H9 (cell line): ENCODE measurements around the gene OR4N2. TPM values are rescaled to one million over a fixed set of nuclear protein-coding genes. Genes with fewer than 3 reads are reported as not detected.
"Not testable (repeated sequence)": the region's sequence is repeated elsewhere in the genome, so short reads cannot be mapped to it uniquely, and the experiment has no call there.

Experiments
- DNase-seq: peaks from one replicate; pipeline ENCODE4 v3.0.0-alpha.2; 2017
- H2AFZ ChIP-seq: one replicate; pipeline ENCODE4 v1.6.1; 2013; ENCODE audit warnings: mild to moderate bottlenecking, low read length, control low read depth, moderate library complexity
- H2AK5ac ChIP-seq: 2 replicates; pipeline ENCODE4 v1.6.1; 2013; ENCODE audit warnings: low read length, control low read depth, mixed read lengths; ENCODE audit not compliant: insufficient read length
- H2BK120ac ChIP-seq: one replicate; pipeline ENCODE4 v1.6.1; 2013; ENCODE audit warnings: low read depth, mild to moderate bottlenecking, low read length, control low read depth, inconsistent platforms; ENCODE audit not compliant: poor library complexity, severe bottlenecking
- H2BK12ac ChIP-seq: 2 replicates; pipeline ENCODE4 v1.6.1; 2013; ENCODE audit warnings: low read length, control low read depth, mixed read lengths, low read depth; ENCODE audit not compliant: insufficient read length
- H2BK15ac ChIP-seq: 2 replicates; pipeline ENCODE4 v1.6.1; 2013; ENCODE audit warnings: low read depth, low read length, control low read depth
- H2BK20ac ChIP-seq: one replicate; pipeline ENCODE4 v1.6.1; 2013; ENCODE audit warnings: low read depth, mild to moderate bottlenecking, low read length, control low read depth, inconsistent platforms; ENCODE audit not compliant: poor library complexity, severe bottlenecking
- H2BK5ac ChIP-seq: 2 replicates; pipeline ENCODE4 v1.6.1; 2013; ENCODE audit warnings: low read length, control low read depth, mixed read lengths; ENCODE audit not compliant: insufficient read length
- H3K14ac ChIP-seq: 2 replicates; pipeline ENCODE4 v1.6.1; 2013; ENCODE audit warnings: low read length, control low read depth; ENCODE audit not compliant: insufficient read depth
- H3K18ac ChIP-seq: 2 replicates; pipeline ENCODE4 v1.6.1; 2013; ENCODE audit warnings: low read depth, mild to moderate bottlenecking, mixed read lengths, low read length, control low read depth; ENCODE audit not compliant: insufficient read length
- H3K23ac ChIP-seq: 2 replicates; pipeline ENCODE4 v1.6.1; 2013; ENCODE audit warnings: low read length, control low read depth, mixed read lengths, low read depth; ENCODE audit not compliant: insufficient read length
- H3K23me2 ChIP-seq: 2 replicates; pipeline ENCODE4 v1.6.1; 2013; ENCODE audit warnings: low read depth, mild to moderate bottlenecking, mixed read lengths, low read length, control low read depth; ENCODE audit not compliant: insufficient read length, poor library complexity, severe bottlenecking
- H3K27ac ChIP-seq: 2 replicates; pipeline ENCODE4 v1.5.1; 2013; ENCODE audit warnings: low read length, control low read depth, mixed read lengths, low read depth; ENCODE audit not compliant: insufficient read length
- H3K27me3 ChIP-seq: 2 replicates; pipeline ENCODE4 v1.6.1; 2013; ENCODE audit warnings: low read length, control low read depth, inconsistent platforms; ENCODE audit not compliant: insufficient read depth
- H3K4ac ChIP-seq: 2 replicates; pipeline ENCODE4 v1.6.1; 2013; ENCODE audit warnings: low read depth, mild to moderate bottlenecking, control low read depth, inconsistent platforms, low read length, moderate library complexity
- H3K4me1 ChIP-seq: 2 replicates; pipeline ENCODE4 v1.6.1; 2013; ENCODE audit warnings: low read length, control low read depth, inconsistent platforms; ENCODE audit not compliant: insufficient read depth
- H3K4me2 ChIP-seq: 2 replicates; pipeline ENCODE4 v1.6.1; 2013; ENCODE audit warnings: low read length, control low read depth, mixed read lengths; ENCODE audit not compliant: insufficient read length, insufficient read depth
- H3K56ac ChIP-seq: 2 replicates; pipeline ENCODE4 v1.6.1; 2013; ENCODE audit warnings: low read depth, mild to moderate bottlenecking, mixed read lengths, low read length, control low read depth; ENCODE audit not compliant: insufficient read length
- H3K79me1 ChIP-seq: 2 replicates; pipeline ENCODE4 v1.6.1; 2013; ENCODE audit warnings: low read depth, mild to moderate bottlenecking, moderate library complexity, low read length, control low read depth, inconsistent platforms; ENCODE audit not compliant: insufficient read depth, poor library complexity, severe bottlenecking
- H3K79me2 ChIP-seq: 2 replicates; pipeline ENCODE4 v1.6.1; 2013; ENCODE audit warnings: low read length, control low read depth, inconsistent platforms; ENCODE audit not compliant: insufficient read depth
- H3K9ac ChIP-seq: 2 replicates; pipeline ENCODE4 v1.6.1; 2013; ENCODE audit warnings: low read length, control low read depth, mixed read lengths; ENCODE audit not compliant: insufficient read length; ENCODE audit errors: extremely low read depth
- H3K9me3 ChIP-seq: one replicate; pipeline ENCODE4 v1.6.1; 2013; ENCODE audit warnings: low read depth, low read length, inconsistent platforms; ENCODE audit not compliant: control insufficient read depth
- H3T11ph ChIP-seq: one replicate; pipeline ENCODE4 v1.6.1; 2013; ENCODE audit warnings: mild to moderate bottlenecking, low read length, control low read depth, inconsistent platforms
- H4K20me1 ChIP-seq: one replicate; pipeline ENCODE4 v1.6.1; 2013; ENCODE audit not compliant: control insufficient read depth, insufficient read length, insufficient read depth
- H4K5ac ChIP-seq: 2 replicates; pipeline ENCODE4 v1.6.1; 2013; ENCODE audit warnings: low read depth, mild to moderate bottlenecking, mixed read lengths, low read length, control low read depth; ENCODE audit not compliant: insufficient read length
- H4K8ac ChIP-seq: replicated peaks from 2 replicates; pipeline ENCODE4 v1.6.1; 2013; ENCODE audit warnings: low read length, control low read depth, mixed read lengths, low read depth; ENCODE audit not compliant: insufficient read length
- H4K91ac ChIP-seq: 2 replicates; pipeline ENCODE4 v1.6.1; 2013; ENCODE audit warnings: low read depth, mild to moderate bottlenecking, moderate library complexity, mixed read lengths, low read length, control low read depth; ENCODE audit not compliant: insufficient read length
- H3K27ac Mint-ChIP-seq, 3 experiments: 2 replicates in 2 of 3; 3 replicates in 1 of 3; pipeline ENCODE4 v1.8.0; 2020 to 2021; ENCODE audit warnings: mixed read lengths in 3 of 3, mild to moderate bottlenecking in 1 of 3, moderate library complexity in 1 of 3
- H3K27me3 Mint-ChIP-seq: 2 replicates; pipeline ENCODE4 v1.8.0; 2021; ENCODE audit warnings: low read depth, mild to moderate bottlenecking, moderate library complexity, mixed read lengths
- H3K36me3 Mint-ChIP-seq, 3 experiments: 2 replicates in 2 of 3; 3 replicates in 1 of 3; pipeline ENCODE4 v1.8.0; 2020 to 2021; ENCODE audit warnings: low read depth in 3 of 3, mixed read lengths in 3 of 3; ENCODE audit not compliant: insufficient read depth in 1 of 3
- H3K4me1 Mint-ChIP-seq, 2 experiments: 2 replicates each; pipeline ENCODE4 v1.8.0; 2020; ENCODE audit warnings: mixed read lengths in 2 of 2
- H3K4me3 Mint-ChIP-seq, 2 experiments: 2 replicates in 1 of 2; 3 replicates in 1 of 2; pipeline ENCODE4 v1.8.0; 2020 to 2021; ENCODE audit warnings: mild to moderate bottlenecking in 2 of 2, mixed read lengths in 2 of 2, moderate library complexity in 1 of 2
- H3K9me3 Mint-ChIP-seq, 2 experiments: 2 replicates in 1 of 2; 3 replicates in 1 of 2; pipeline ENCODE4 v1.8.0; 2020; ENCODE audit warnings: mild to moderate bottlenecking in 2 of 2, mixed read lengths in 2 of 2, moderate library complexity in 1 of 2
- WGBS: extraction: QIAGEN DNeasy Blood & Tissue Kit; methylation state at CpG from one replicate; pipeline ENCODE4 v1.1.7; 2013; ENCODE audit warnings: missing lambda C conversion rate, low lambda C conversion rate, mixed read lengths; ENCODE audit not compliant: insufficient read length; ENCODE audit errors: extremely low coverage; 5-methylcytosine and 5-hydroxymethylcytosine counted together
- total RNA-seq: library from RNA; stranded (reverse); gene quantifications from 2 replicates; pipeline ENCODE4 v1.2.1, GENCODE V29; 2021
- TF ChIP-seq, protein P1 (sequence below): fragments of 200-600 bp; sonication (generic); conservative IDR thresholded peaks from 3 replicates; pipeline ENCODE4 v1.8.0; 2021; ENCODE audit warnings: antibody characterized with exemption, mild to moderate bottlenecking

Gene OR4N2
- total RNA-seq, 1 experiment from 2014 or later, result not detected

DNA sequence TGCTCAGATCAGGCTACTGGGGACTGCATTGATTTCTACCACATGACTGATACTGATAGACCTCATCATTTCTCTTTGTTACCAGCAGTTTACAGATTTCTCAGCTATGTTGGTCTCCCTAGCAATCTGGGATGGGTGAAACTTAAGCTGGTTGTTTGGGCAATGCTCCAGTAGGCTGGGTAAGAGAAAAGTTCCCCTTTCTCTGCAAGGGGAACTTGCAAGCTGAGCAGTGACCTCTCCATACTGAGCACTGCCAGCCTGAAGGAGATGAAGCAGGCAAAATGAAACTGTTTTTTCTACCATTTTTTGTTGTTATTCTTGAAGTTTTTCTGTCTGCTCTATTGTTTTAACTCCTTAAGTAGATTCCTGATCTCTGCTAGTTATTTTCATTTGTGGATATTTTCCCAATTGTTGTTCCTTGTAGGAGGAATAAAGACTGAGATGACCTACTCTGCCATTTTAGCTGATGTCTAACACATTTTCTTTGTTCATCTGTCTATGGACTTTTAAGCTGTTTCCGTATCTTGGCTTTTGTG lies 31.6 kb upstream of the OR4N2 start:
- WGBS, result no CpG with 5 or more reads among the region's 1 CpG
- Mint-ChIP-seq H3K36me3 (peaks cover 18 to 65% (median 19%) of the 10 kb centered on the region in 3 experiments), H3K9me3 (peaks cover 95 to 96% of the 10 kb centered on the region in 2 experiments), H3K27me3 (no peaks in the 10 kb centered on the region), H3K27ac (no peak overlapping the region), H3K4me3 (no peak overlapping the region), H3K4me1 (no peaks in the 10 kb centered on the region)
- Histone ChIP-seq H3K9ac (no peak overlapping the region), H3K9me3 (peaks cover 69% of the 10 kb centered on the region), H3K27me3 (no peaks in the 10 kb centered on the region), H4K20me1 (no peaks in the 10 kb centered on the region), H4K8ac (no peak overlapping the region), H3K14ac (no peak overlapping the region), H2BK20ac (no peak overlapping the region), H3K27ac (no peak overlapping the region), H2AK5ac (no peak overlapping the region), H4K5ac (no peak overlapping the region), H4K91ac (no peak overlapping the region), H3K56ac (no peak overlapping the region), H2BK120ac (no peak overlapping the region), H2BK12ac (no peak overlapping the region), H3K23me2 (no peaks in the 10 kb centered on the region), H2AFZ (no peak overlapping the region), H3K79me1 (no peaks in the 10 kb centered on the region), H2BK15ac (no peak overlapping the region), H3K79me2 (no peaks in the 10 kb centered on the region), H3K4me2 (no peak overlapping the region), H3K23ac (no peak overlapping the region), H2BK5ac (no peak overlapping the region), H3K4ac (no peak overlapping the region), H3K4me1 (no peaks in the 10 kb centered on the region), H3T11ph (no peak overlapping the region), H3K18ac (no peak overlapping the region)
- TF ChIP-seq, protein P1, sequence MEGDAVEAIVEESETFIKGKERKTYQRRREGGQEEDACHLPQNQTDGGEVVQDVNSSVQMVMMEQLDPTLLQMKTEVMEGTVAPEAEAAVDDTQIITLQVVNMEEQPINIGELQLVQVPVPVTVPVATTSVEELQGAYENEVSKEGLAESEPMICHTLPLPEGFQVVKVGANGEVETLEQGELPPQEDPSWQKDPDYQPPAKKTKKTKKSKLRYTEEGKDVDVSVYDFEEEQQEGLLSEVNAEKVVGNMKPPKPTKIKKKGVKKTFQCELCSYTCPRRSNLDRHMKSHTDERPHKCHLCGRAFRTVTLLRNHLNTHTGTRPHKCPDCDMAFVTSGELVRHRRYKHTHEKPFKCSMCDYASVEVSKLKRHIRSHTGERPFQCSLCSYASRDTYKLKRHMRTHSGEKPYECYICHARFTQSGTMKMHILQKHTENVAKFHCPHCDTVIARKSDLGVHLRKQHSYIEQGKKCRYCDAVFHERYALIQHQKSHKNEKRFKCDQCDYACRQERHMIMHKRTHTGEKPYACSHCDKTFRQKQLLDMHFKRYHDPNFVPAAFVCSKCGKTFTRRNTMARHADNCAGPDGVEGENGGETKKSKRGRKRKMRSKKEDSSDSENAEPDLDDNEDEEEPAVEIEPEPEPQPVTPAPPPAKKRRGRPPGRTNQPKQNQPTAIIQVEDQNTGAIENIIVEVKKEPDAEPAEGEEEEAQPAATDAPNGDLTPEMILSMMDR, result no peak
- DNase-seq, result no peak

DNA sequence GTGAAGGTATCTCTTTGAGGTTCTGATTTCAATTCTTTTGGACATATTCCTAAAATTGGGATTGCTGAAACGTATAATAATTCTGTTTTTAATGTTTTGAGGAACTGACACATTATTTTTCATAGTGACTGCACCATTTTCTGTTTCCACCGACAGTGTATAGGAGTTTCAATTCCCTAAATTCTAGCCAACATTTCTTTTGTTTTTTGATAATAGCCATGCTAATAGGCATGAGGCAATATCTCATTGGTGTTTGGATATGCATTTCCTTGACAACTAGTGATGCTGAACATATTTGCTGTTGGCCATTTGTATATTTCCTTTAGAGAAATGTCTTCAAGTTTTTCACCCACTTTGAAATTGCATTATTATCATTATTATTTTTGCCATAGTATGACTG lies 31.1 kb upstream of the OR4N2 start:
- not testable (repeated sequence) for H2AK5ac ChIP-seq, H4K91ac ChIP-seq, H2BK12ac ChIP-seq, H3K4me1 ChIP-seq, H3K18ac ChIP-seq, H3T11ph ChIP-seq, H3K4me1 Mint-ChIP-seq, H3K4me3 Mint-ChIP-seq, H3K27ac Mint-ChIP-seq, H3K79me2 ChIP-seq, H4K5ac ChIP-seq, H3K4ac ChIP-seq, H4K20me1 ChIP-seq, H2BK120ac ChIP-seq, H3K56ac ChIP-seq, H2AFZ ChIP-seq, H3K23ac ChIP-seq, H3K14ac ChIP-seq, H3K4me2 ChIP-seq, H2BK5ac ChIP-seq, H3K27ac ChIP-seq, H3K9ac ChIP-seq, H3K27me3 ChIP-seq, H3K23me2 ChIP-seq, H2BK15ac ChIP-seq, DNase-seq, H3K79me1 ChIP-seq, H3K27me3 Mint-ChIP-seq, H4K8ac ChIP-seq, H2BK20ac ChIP-seq
- no CpG with 5 or more reads among the region's 2 CpGs for WGBS
- Mint-ChIP-seq H3K9me3 (peaks cover 95 to 96% of the 10 kb centered on the region in 2 experiments), H3K36me3 (peaks cover 18 to 63% (median 19%) of the 10 kb centered on the region in 3 experiments)
- H3K9me3 ChIP-seq, result peaks cover 71% of the 10 kb centered on the region
